HepG2 (cell line): ENCODE data around the gene ANTXR1. TPM values are rescaled to one million over a fixed set of nuclear protein-coding genes. Genes with fewer than 3 reads are reported as not detected.

ENCODE experiments used
- ELF3 ChIP-seq: IDR thresholded peaks from 2 replicates; pipeline ENCODE4 v1.6.1; 2016; ENCODE audit warnings: missing genetic modification reagents, missing compliant biosample characterization
- ETV6 ChIP-seq: sonication (generic); formaldehyde crosslinking; conservative IDR thresholded peaks from 2 replicates; pipeline ENCODE4 v1.4.0; 2020; ENCODE audit warnings: missing genetic modification reagents
- MAFG ChIP-seq: sonication (generic); formaldehyde crosslinking; IDR thresholded peaks from 2 replicates; pipeline ENCODE4 v1.5.1; 2020; ENCODE audit warnings: mild to moderate bottlenecking, missing genetic modification reagents
- MAFK ChIP-seq, 2 experiments: IDR thresholded peaks in 1 of 2; conservative IDR thresholded peaks in 1 of 2; 2 replicates each; pipeline ENCODE4 v1.6.1; 2011; ENCODE audit warnings: improper control_type of control experiment in 2 of 2, low read length in 2 of 2
- MED1 ChIP-seq: sonication (generic); formaldehyde crosslinking; IDR thresholded peaks from 2 replicates; pipeline ENCODE4 v1.4.0; 2020; ENCODE audit warnings: missing genetic modification reagents
- MEF2D ChIP-seq: sonication (generic); formaldehyde crosslinking; IDR thresholded peaks from 2 replicates; pipeline ENCODE4 v1.5.1; 2020; ENCODE audit warnings: mild to moderate bottlenecking, missing genetic modification reagents
- NFATC3 ChIP-seq: sonication (generic); formaldehyde crosslinking; IDR thresholded peaks from 2 replicates; pipeline ENCODE4 v1.5.1; 2020; ENCODE audit warnings: mild to moderate bottlenecking, missing genetic modification reagents
- NFE2L1 ChIP-seq: sonication (generic); formaldehyde crosslinking; IDR thresholded peaks from 2 replicates; pipeline ENCODE4 v1.4.0; 2020; ENCODE audit warnings: missing genetic modification reagents, mild to moderate bottlenecking, borderline replicate concordance
- NR2F6 ChIP-seq, 2 experiments: IDR thresholded peaks; 2 replicates each; pipeline ENCODE4 v1.6.1; 2016; ENCODE audit warnings: antibody characterized with exemption in 1 of 2, mild to moderate bottlenecking in 1 of 2
- POGZ ChIP-seq: sonication (generic); formaldehyde crosslinking; IDR thresholded peaks from 2 replicates; pipeline ENCODE4 v1.4.0; 2020; ENCODE audit warnings: mild to moderate bottlenecking, missing genetic modification reagents
- RARG ChIP-seq: sonication (generic); formaldehyde crosslinking; IDR thresholded peaks from 2 replicates; pipeline ENCODE4 v1.4.0; 2020; ENCODE audit warnings: low read depth, mild to moderate bottlenecking, missing genetic modification reagents
- TFAP4 ChIP-seq: sonication (generic); IDR thresholded peaks from 2 replicates; pipeline ENCODE4 v1.6.1; 2016; ENCODE audit warnings: low read depth, borderline replicate concordance
- THYN1 ChIP-seq: sonication (generic); formaldehyde crosslinking; IDR thresholded peaks from 2 replicates; pipeline ENCODE4 v1.8.1; 2023; ENCODE audit warnings: low read depth, mild to moderate bottlenecking, moderate library complexity, missing genetic modification reagents, borderline replicate concordance
- ZMYM4 ChIP-seq: sonication (generic); formaldehyde crosslinking; IDR thresholded peaks from 2 replicates; pipeline ENCODE4 v1.8.1; 2023; ENCODE audit warnings: mild to moderate bottlenecking, missing genetic modification reagents
- ZNF281 ChIP-seq: sonication (generic); formaldehyde crosslinking; IDR thresholded peaks from 2 replicates; pipeline ENCODE4 v1.4.0; 2020; ENCODE audit warnings: missing genetic modification reagents, borderline replicate concordance
- ZNF430 ChIP-seq: sonication (generic); formaldehyde crosslinking; IDR thresholded peaks from 2 replicates; pipeline ENCODE4 v1.9.0; 2021; ENCODE audit warnings: mild to moderate bottlenecking, missing genetic modification reagents
- ZNF580 ChIP-seq: IDR thresholded peaks from 2 replicates; pipeline ENCODE4 v1.6.1; 2016; ENCODE audit warnings: low read depth, borderline replicate concordance
- ZNF646 ChIP-seq: sonication (generic); formaldehyde crosslinking; IDR thresholded peaks from 2 replicates; pipeline ENCODE4 v1.9.0; 2021; ENCODE audit warnings: mild to moderate bottlenecking, missing genetic modification reagents
- ZNF720 ChIP-seq: sonication (generic); formaldehyde crosslinking; IDR thresholded peaks from 2 replicates; pipeline ENCODE4 v1.4.0; 2020; ENCODE audit warnings: missing genetic modification reagents
- polyA plus RNA-seq, 8 experiments: library from polyadenylated mRNA; depleted of rRNA in 3 of 8; stranded (reverse) in 7 of 8; unstranded in 1 of 8; fragments of >200 nt; fragmentation: Illumina TruSeq in 4 of 8; extraction: Trizol in 4 of 8; gene quantifications; 2 replicates each; pipeline versions ENCODE4 v1.2.1 to v1.2.3, GENCODE V29; 2011 to 2016; ENCODE audit warnings: low read depth in 4 of 8, missing spikeins in 1 of 8, mixed read lengths in 1 of 8; ENCODE audit not compliant: insufficient read depth in 1 of 8
- total RNA-seq, 5 experiments: library from RNA; depleted of rRNA; stranded (reverse); fragments of >200 nt; fragmentation: Illumina TruSeq; extraction: Trizol; gene quantifications; 2 replicates each; pipeline ENCODE4 v1.2.3, GENCODE V29; 2016; ENCODE audit warnings: low read depth in 1 of 5

Gene ANTXR1
- total and polyA plus RNA-seq, 2 of the 13 experiments (the other 11 are each of a cell fraction or from before 2014, with no cell fraction given), result 4.5 to 12.7 TPM

GRCh38 chr2:69216535-69217332 is 203.8 kb downstream of the ANTXR1 start (continued):
- TF ChIP-seq ZNF580 (CRISPR knock-in tag) (peak; percentile 44), ZMYM4 (CRISPR knock-in tag) (peak; percentile 35), TFAP4 (peak; percentile 68; the same call in 1 of the 2 replicates), NFATC3 (0 out of 2 replicates have a peak, but pooled peaks have one; percentile 30), MAFK (conservative IDR thresholded peaks at IDR 0.05 in 1 of 2, IDR thresholded peaks at IDR 0.05 in 1 of 2; ENCODE audit: low read length in 2 of 2) (peak; percentile 61 to 62; a peak in 3 of 4 replicates), RARG (CRISPR knock-in tag) (no peak), ELF3 (CRISPR knock-in tag) (peak; percentile 79), MAFG (CRISPR knock-in tag) (no peak), NR2F6 (IDR thresholded peaks at IDR 0.05) (peak; percentile 96), NR2F6 (CRISPR knock-in tag; IDR thresholded peaks at IDR 0.05) (peak; percentile 96), POGZ (CRISPR knock-in tag) (peak; percentile 32; the same call in 1 of the 2 replicates), MED1 (CRISPR knock-in tag) (peak; percentile 86), THYN1 (no peak), ZNF281 (CRISPR knock-in tag) (peak; percentile 79), ETV6 (CRISPR knock-in tag) (no peak), NFE2L1 (CRISPR knock-in tag) (no peak), MEF2D (CRISPR knock-in tag) (peak; percentile 79), ZNF646 (CRISPR knock-in tag) (no peak), ZNF720 (CRISPR knock-in tag) (no peak), ZNF430 (CRISPR knock-in tag) (no peak)
